ENCODE data around the gene SLC22A23. TPM values are rescaled to one million over a fixed set of nuclear protein-coding genes. Genes with fewer than 3 reads are reported as not detected.

SLC22A23 gene
- total and polyA plus RNA-seq, 2 of the 4 experiments (the other 2 are of a cell fraction) = 0.72 to 1.6 TPM

DNA sequence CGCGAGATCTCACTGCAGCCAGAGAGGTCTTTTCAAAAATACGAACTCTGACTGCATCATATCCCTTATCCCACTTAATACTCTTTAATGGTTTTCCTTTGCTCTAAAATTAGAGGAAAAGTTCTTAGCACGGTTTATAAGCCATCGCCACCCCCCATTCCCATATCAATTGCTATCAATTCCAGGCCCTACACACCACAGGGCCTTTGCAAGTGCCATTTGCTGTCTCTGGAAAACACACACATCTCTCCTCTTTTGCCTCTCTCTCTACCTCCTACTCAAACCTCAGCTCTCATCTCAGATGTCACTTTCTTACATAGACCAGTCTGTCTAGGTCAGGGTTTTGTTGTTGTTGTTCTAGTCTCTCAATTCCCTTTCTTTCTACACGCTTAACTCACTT, 9.8 kb downstream of the SLC22A23 start:
- H3K4me1 ChIP-seq (ENCODE audit: control insufficient read depth, insufficient read depth, low read length) = 0 out of 2 replicates have a peak, but pooled peaks cover 1% of the 10 kb centered on the region
- no peak overlapping the region for H2AK9ac ChIP-seq (replicated peaks; ENCODE audit: low read depth, low read length, poor library complexity)
- BruUV-seq (replicated peaks) = no TSS peak
- H3K36me3 ChIP-seq (ENCODE audit: control insufficient read depth, insufficient read depth, low read length) = no peaks in the 10 kb centered on the region
- peaks cover 20% of the 10 kb centered on the region for H3K27me3 ChIP-seq (ENCODE audit: control insufficient read depth, insufficient read depth, low read length)
- H2BK5ac ChIP-seq (ENCODE audit: low read depth, low read length, poor library complexity, severe bottlenecking) = no peak overlapping the region
- no peak overlapping the region for H4K91ac ChIP-seq (ENCODE audit: insufficient read depth, low read depth, low read length)
- no peak overlapping the region for H3K56ac ChIP-seq (ENCODE audit: extremely low read depth, insufficient read depth, low read length)
- no peak overlapping the region for H3K14ac ChIP-seq (replicated peaks; ENCODE audit: low read depth, low read length)
- H3K9ac ChIP-seq (ENCODE audit: low read depth, low read length) = no peak overlapping the region
- no peak overlapping the region for H4K5ac ChIP-seq (ENCODE audit: low read depth, low read length)
- H3K18ac ChIP-seq (ENCODE audit: low read depth, low read length) = no peak overlapping the region
- no peak overlapping the region for H3K4ac ChIP-seq (ENCODE audit: low read depth, low read length)
- no peaks in the 10 kb centered on the region for H4K20me1 ChIP-seq (ENCODE audit: insufficient read depth, low read length)
- ChIA-PET POLR2A (ENCODE audit: unreplicated experiment) (no interaction called here), CTCF (interaction anchor here (1.1 kb wide), 1 partner anchor 44 kb away, joined by 4 read pairs; no protein-coding TSS in a partner anchor)
- in situ Hi-C loops (cut with MboI; ENCODE audit: low sequenced_read_pairs) = no loop called here
- no peak overlapping the region for H2BK15ac ChIP-seq (ENCODE audit: low read depth, low read length)
- no peak overlapping the region for H3K4me3 ChIP-seq (ENCODE audit: insufficient read depth, low read depth, low read length)
- no peak overlapping the region for H2AK5ac ChIP-seq (ENCODE audit: low read depth, low read length)
- dilution Hi-C loops (cut with HindIII; ENCODE audit: low sequenced_read_pairs, unreplicated experiment) = no loop called here
- H3K79me1 ChIP-seq (ENCODE audit: low read depth in 1 of 2, low read length in 2 of 2) = no peaks in the 10 kb centered on the region
- no peaks in the 10 kb centered on the region for H3K9me1 ChIP-seq (ENCODE audit: insufficient read depth, low read length)
- no peak overlapping the region for H4K8ac ChIP-seq (ENCODE audit: low read depth in 2 of 2, low read length in 2 of 2)
- no peak for TF ChIP-seq CHD1 (IDR thresholded peaks at IDR 0.05; ENCODE audit: low read depth, low read length)
- intact Hi-C loops (cut with micrococcal nuclease) = no loop called here
- no CpG with 5 or more reads among the region's 6 CpGs for WGBS, 2 experiments (ENCODE audit: extremely low coverage in 2 of 2, insufficient read length in 1 of 2)
- no peak overlapping the region for H3K4me2 ChIP-seq (ENCODE audit: low read depth, low read length)
- no peak for ATAC-seq (ENCODE audit: low read depth)
- H3K23ac ChIP-seq (ENCODE audit: low read depth, low read length) = no peak overlapping the region
- no peak overlapping the region for H3K27ac ChIP-seq (ENCODE audit: insufficient read depth, low read length)
- H2BK20ac ChIP-seq (ENCODE audit: low read depth, low read length) = no peak overlapping the region
- H2AFZ ChIP-seq (replicated peaks; ENCODE audit: low read length, poor library complexity) = no peak overlapping the region
- no peak for DNase-seq
- no peaks in the 10 kb centered on the region for H3K9me3 ChIP-seq (ENCODE audit: control insufficient read depth, insufficient read depth, low read length)
- H2BK120ac ChIP-seq (ENCODE audit: low read depth, low read length) = no peak overlapping the region
